GM21528 (cell line): ENCODE measurements around the gene DNAJC19.

Experiments used
- ATAC-seq: cut with Tn5 transposase; IDR thresholded peaks from one replicate; pipeline ENCODE4 v1.9.1; 2021; ENCODE audit warnings: mild to moderate bottlenecking, moderate library complexity; ENCODE audit not compliant: unreplicated experiment, low FRiP score

Gene DNAJC19

DNA sequence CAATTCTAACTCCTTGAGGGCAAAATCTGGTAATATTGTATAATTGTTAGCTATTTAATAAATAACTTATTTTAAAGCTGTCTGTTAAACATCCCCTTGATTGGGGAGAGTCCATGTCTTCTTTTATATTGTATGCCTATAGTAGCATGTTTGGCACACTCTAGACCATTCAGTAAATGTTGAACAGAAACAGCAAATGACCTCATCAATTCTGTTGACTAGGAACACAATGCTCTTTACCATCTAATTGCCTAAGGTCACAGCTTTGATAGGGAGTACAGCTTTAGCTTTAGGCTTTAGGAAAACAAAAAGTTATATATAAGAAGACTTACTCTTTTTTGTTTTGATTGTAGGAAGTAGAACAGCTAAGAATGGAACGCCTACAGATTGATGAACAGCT, 27.0 kb downstream of the DNAJC19 start:
- no peak for ATAC-seq

DNA sequence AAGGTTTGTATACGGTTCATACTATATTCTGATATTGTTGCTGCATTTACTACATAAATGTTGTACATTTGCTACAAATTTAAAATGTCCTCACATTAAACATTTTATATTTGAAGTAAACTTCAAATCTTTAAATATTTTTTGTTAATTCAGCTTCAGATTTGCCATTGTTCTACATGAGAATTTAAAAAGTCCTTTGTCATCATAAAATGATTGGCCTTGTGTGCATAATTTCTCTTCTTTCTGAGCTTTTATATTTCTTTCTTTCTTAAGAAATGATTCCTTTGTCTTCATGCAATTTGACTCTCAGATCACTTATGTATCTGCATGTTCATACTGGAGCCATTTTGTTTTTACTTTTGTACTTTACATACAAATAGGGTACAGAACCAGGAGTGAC, 28.0 kb downstream of the DNAJC19 start:
- no peak for ATAC-seq

DNA sequence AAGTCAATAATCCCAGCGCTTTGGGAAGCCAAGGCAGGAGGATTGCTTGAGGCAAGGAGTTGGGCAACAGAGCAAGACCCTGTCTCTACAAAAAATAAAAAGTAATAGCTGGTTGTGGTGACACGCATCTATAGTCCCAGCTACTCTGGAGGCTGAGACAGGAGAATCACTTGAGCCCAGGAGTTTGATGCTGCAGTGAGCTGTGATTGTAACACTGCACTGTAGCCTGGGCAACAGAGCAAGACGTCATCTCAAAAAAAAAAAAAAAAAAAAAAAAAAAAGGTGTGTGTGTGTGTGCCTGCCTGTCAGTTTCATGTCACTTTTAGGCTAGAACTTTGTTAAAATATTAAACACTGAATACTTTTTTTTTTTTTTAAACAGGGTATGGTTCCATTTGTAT, 28.4 kb downstream of the DNAJC19 start:
- ATAC-seq, result no peak

DNA sequence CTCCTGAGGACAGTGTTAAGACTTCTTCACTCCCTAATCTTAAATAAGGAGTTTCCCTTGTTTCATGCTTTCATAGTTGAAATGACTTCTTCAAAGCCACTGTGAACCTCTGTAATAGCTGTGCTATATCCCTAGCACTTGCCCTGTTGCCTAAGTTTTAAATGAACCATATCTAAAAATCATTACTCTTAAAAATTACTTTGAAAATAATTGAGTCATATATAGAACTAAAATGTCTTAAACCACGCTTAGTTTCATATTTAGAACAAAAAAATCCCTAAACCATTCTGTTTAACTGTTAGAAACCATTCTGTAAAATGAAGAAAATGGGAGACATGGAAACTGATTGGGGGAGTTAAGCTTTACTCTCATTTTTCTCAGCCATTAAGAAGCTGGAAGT, 29.8 kb downstream of the DNAJC19 start:
- ATAC-seq, result no peak

DNA sequence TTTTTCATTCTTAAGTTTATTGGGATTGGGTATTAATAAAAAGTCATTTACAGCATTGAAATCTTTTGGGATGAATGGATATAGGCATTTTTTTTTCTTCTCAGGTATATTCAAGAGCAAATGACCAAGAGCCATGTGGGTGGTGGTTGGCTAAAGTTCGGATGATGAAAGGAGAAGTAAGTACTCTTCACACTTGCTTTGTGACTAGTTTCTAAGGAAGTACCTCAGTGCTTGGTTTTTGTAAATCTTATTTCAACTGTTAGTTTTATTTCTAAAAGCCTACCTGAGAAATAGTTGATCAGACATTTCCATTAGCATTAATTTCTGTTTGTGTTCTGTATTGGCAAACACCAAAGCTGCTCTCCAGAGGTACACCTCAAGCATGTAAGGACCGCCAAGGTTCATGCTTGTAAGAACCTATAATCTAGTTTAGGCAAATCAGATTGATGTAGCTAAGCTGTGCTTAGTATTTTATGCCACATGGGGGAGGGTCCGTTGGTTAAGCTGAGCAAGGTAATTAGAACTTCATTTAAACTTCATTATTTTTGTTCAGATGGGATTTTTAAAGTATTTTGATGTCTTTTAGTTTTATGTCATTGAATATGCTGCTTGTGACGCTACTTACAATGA, 41.7 kb downstream of the DNAJC19 start:
- no peak for ATAC-seq

DNA sequence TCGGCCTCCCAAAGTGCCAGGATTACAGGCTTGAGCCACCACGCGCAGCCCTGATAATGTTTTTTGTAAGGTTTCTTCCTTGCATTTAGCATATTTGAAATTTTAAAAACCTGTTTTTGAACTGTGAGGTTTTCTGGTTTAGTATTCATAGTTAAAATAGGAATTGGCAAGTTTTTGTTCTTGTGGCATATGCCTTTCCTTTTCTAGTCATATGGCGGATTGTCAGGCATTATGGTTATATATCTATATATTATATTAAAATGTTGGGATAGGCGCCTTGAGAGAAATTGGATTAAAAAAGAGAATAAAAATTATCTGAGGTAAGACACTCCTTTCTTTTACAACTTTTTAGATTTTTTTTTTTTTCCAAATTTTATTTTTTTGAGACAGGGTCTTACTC, 48.7 kb downstream of the DNAJC19 start:
- no peak for ATAC-seq

DNA sequence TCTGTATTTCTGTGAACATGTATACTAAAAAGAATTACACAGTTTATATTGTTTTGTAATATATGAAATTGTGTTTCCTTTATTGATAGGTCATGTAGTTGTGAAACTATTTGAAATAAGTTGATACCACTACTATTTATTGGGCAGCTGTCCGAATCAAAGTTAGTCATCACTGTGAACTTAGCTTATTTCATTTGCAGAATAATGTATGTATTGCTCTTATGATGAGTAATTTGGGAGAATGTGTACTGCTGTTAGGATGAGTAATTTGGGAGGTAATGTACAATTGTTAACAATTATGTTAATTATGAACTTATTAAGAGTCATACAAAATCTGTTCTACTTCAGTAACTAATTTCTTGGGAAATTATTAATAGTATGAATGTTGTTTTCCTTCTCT, 54.9 kb downstream of the DNAJC19 start:
- ATAC-seq, result no peak
